ENCODE data around the gene TLE3. TPM values are rescaled to one million over a fixed set of nuclear protein-coding genes. Genes with fewer than 3 reads are reported as not detected.
A peak's percentile ranks its signal among the peaks of the same experiment; 100 is the strongest.

TLE3 gene
- total RNA-seq, 3 donors from 2014 or later = 67.0 to 73.9 (median 73.4) TPM

GRCh38 chr15:70020229-70020628 lies 77.5 kb downstream of the TLE3 start:
- no peak overlapping the region for H3K4me3 ChIP-seq
- TF ChIP-seq POLR2A (IDR thresholded peaks at IDR 0.05) = no peak
- TF ChIP-seq POLR2AphosphoS5 (IDR thresholded peaks at IDR 0.05) = no peak
- no peak for TF ChIP-seq CTCF (IDR thresholded peaks at IDR 0.05)
- H3K9me3 ChIP-seq = peaks cover 0 to 11% of the 10 kb centered on the region in 2 donors
- no peak overlapping the region for H3K27ac ChIP-seq
- H3K27me3 ChIP-seq = no peaks in the 10 kb centered on the region
- DNase-seq (ENCODE audit: low spot score in 2 of 2) = no peak
- peaks cover 15 to 30% of the 10 kb centered on the region in 2 donors for H3K4me1 ChIP-seq
- no peaks in the 10 kb centered on the region for H3K36me3 ChIP-seq
- intact Hi-C loops (cut with DNase I; ENCODE audit: low total_unique reads) = no loop called here

GRCh38 chr15:70018646-70019600 lies 78.8 kb downstream of the TLE3 start:
- no peaks in the 10 kb centered on the region for H3K27me3 ChIP-seq
- intact Hi-C loops (cut with DNase I; ENCODE audit: low total_unique reads) = no loop called here
- H3K27ac ChIP-seq = no peak overlapping the region
- H3K9me3 ChIP-seq = peaks cover 0 to 11% of the 10 kb centered on the region in 2 donors
- no peak for DNase-seq (ENCODE audit: low spot score in 2 of 2)
- TF ChIP-seq CTCF (IDR thresholded peaks at IDR 0.05) = no peak
- TF ChIP-seq POLR2AphosphoS5 (IDR thresholded peaks at IDR 0.05) = no peak
- TF ChIP-seq POLR2A (IDR thresholded peaks at IDR 0.05) = no peak
- H3K36me3 ChIP-seq = no peaks in the 10 kb centered on the region
- peaks cover 12 to 19% of the 10 kb centered on the region in 2 donors for H3K4me1 ChIP-seq
- no peak overlapping the region for H3K4me3 ChIP-seq

GRCh38 chr15:70017801-70018200 lies 79.9 kb downstream of the TLE3 start:
- no peaks in the 10 kb centered on the region for H3K27me3 ChIP-seq
- no peak overlapping the region for H3K4me3 ChIP-seq
- peaks cover 2 to 9% of the 10 kb centered on the region in 2 donors for H3K4me1 ChIP-seq
- intact Hi-C loops (cut with DNase I; ENCODE audit: low total_unique reads) = no loop called here
- peaks cover 0 to 11% of the 10 kb centered on the region in 2 donors for H3K9me3 ChIP-seq
- TF ChIP-seq POLR2A (IDR thresholded peaks at IDR 0.05) (no peak), POLR2AphosphoS5 (IDR thresholded peaks at IDR 0.05) (no peak), CTCF (IDR thresholded peaks at IDR 0.05) (no peak)
- no peak for DNase-seq (ENCODE audit: low spot score in 2 of 2)
- H3K36me3 ChIP-seq = no peaks in the 10 kb centered on the region
- no peak overlapping the region for H3K27ac ChIP-seq

- Histone ChIP-seq H3K27me3 (no peaks in the 10 kb centered on the region), H3K4me1 (peaks cover 0 to 1% of the 10 kb centered on the region in 2 donors), H3K27ac (no peak overlapping the region), H3K36me3 (no peaks in the 10 kb centered on the region), H3K9me3 (peaks cover 0 to 11% of the 10 kb centered on the region in 2 donors), H3K4me3 (no peak overlapping the region)
- intact Hi-C loops (cut with DNase I; ENCODE audit: low total_unique reads) = no loop called here
- no peak for DNase-seq (ENCODE audit: low spot score in 2 of 2)
- TF ChIP-seq POLR2AphosphoS5 (IDR thresholded peaks at IDR 0.05) = no peak
These were observed 80.7 kb downstream of the TLE3 start for GRCh38 chr15:70017025-70017424.

GRCh38 chr15:70016511-70016994 lies 81.2 kb downstream of the TLE3 start:
- peak in 1 of 2 donors; percentile 30 for DNase-seq (ENCODE audit: low spot score in 2 of 2)

More at GRCh38 chr15:70016511-70016994, 81.2 kb downstream of the TLE3 start:
- no peak overlapping the region for H3K27ac ChIP-seq
- H3K36me3 ChIP-seq = no peaks in the 10 kb centered on the region
- peaks cover 0 to 11% of the 10 kb centered on the region in 2 donors for H3K9me3 ChIP-seq
- intact Hi-C loops (cut with DNase I; ENCODE audit: low total_unique reads) = no loop called here
- no peak for TF ChIP-seq POLR2AphosphoS5 (IDR thresholded peaks at IDR 0.05)
- TF ChIP-seq POLR2A (IDR thresholded peaks at IDR 0.05) = no peak
- TF ChIP-seq CTCF (IDR thresholded peaks at IDR 0.05) = no peak
- no peaks in the 10 kb centered on the region for H3K27me3 ChIP-seq
- H3K4me1 ChIP-seq = no peaks in the 10 kb centered on the region
- no peak overlapping the region for H3K4me3 ChIP-seq
